NCI-H1105 treated with DMSO at 0.1 percent for 48 hours (cell line): ENCODE results near the gene LILRB3.
"Not testable (repeated sequence)": the region's sequence is repeated elsewhere in the genome, so short reads cannot be mapped to it uniquely, and the experiment has no call there.

Experiments used
- DNase-seq: peaks from one replicate; lab custom pipeline; 2025; lab: John Stamatoyannopoulos, UW

Gene LILRB3

DNA sequence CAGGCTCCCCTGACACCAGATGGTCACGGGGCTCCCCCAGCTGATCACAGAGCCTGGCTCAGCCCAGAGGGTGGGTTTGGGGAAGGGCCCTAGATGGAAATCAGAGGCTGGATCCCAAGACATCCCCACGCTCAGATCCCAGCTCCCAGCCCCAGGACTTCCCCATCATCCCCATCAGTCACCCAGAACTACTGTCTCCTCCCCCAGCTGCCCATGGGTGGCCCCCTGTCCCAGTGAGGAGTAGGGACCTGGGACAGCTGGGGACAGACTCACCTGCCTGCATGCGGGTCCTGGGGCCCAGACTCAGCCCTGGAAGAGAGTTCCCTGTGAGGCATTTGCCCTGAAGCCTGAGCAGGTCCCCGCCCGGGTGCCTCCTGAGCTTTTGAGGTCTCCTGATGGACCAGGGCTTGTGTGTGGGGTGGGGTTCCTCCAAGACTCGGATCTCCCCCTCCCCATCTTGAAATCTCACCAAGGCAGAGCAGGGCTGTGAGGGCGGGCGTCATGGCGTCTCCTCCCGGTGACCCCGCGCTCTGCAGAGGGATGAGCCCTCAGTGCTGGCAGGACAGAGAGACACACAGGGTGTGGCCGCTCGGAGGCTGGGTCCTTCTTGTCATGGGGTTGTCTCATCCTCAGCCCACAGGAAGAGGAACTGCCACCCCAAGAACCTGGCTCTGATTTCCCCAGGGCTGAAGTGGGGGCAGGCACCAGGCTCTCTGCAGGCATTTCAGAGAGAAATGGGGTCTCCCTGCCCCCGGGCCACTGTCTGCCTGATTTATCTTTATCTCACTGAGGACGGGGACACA is at the start of gene LILRB3:
Gene LILRB3 (minus strand): TSS at position 534 of the 803 bp plus-strand sequence. CDS start 31 bp downstream, at position 503.
- DNase-seq = not testable (repeated sequence)

DNA sequence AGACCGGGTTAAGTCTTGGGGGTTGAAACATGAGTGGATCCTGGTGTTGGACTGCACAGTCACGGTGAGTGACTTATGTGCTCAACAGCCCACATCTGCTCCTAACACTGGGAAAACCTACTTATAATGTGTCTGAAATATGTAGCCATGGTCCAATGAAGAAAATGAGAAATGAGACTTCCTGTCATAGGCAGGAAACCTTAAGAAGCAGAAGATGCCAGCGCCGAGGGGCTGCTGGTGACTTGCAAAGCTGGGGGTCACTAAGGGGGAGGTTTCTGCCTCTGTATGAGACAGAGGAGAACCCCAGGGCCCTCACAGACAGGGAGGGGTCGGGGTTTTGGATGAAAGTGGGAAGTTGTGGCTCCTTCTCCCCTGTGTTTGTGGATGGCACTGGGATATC is 49.4 kb upstream of the LILRB3 start:
- not testable (repeated sequence) for DNase-seq

DNA sequence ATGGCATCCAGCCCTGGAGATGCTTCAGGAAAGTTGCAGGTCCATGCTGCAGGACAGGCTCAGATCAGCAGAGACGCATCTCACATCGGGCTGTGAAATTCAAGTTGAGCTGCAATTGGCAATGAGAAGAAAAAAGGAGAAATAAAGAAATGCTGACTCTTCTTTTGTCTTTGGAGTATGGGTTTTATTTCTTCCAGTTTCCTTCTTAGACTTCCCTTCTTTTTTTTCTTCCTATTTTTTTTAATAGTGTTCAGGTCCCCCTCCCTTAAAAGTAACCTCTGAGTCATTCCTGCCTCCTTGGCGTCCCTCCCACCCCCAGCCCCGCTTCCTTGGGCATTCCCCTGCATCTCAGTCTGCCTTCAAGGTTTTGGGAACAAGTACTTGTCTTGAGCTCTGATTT is 48.8 kb upstream of the LILRB3 start:
- not testable (repeated sequence) for DNase-seq

DNA sequence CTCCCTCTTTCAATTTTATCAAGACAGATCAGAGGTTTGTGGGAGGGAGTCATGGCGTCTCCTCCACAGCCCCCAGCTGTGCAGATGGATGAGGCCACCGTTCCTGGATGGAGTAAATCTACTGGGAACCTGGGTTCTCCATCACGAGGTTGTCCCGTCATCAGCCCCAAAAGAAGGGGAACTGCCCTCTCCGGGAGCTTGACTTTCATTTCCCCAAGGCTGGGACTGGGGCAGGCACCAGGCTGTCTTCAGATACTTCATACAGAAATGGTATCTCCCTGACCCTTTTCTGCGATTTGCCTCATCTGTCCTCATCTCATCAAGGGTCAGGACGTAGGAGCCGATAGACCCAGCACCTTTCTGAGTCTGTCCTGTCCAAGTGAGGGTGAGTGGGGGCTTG is 48.3 kb upstream of the LILRB3 start:
- DNase-seq = no peak

DNA sequence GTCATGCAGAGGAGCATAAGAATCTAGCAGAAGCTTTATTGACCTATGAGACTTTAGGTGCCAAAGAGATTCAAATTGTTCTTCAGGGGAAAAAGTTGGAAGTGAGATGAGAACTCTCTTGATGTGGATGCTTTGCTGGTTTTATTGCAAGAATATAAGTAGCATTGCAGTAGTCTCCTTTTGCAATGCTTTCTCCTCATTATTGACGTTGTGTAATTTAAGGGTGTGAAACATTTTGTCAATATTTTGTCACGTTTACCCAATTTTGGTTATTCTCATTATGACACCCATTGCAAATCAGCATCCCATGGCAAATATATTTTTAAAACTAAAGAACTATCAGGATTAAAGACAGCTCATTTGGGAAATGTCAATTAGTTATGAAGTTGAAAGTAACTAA is 46.1 kb upstream of the LILRB3 start:
- DNase-seq = no peak

DNA sequence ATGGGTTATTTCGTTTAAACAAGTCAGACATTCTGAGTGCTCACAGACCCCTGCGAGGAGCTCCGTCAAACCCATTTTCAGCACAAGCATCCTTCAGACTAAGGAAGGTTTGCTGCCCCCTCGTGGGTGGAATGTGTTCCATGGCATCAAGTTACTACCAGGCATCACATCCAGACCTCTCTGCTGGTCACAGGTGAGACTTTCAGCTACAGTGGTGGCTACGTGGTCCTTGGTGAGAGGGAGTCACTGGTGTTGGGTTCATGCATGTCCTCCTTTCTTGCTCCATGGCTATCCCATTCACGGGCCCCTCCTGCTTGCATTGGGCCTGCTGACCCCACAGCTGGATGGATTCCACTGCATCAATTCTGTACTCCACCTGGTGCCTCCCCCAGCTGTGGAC is 43.3 kb upstream of the LILRB3 start:
- DNase-seq = peak; percentile 57

DNA sequence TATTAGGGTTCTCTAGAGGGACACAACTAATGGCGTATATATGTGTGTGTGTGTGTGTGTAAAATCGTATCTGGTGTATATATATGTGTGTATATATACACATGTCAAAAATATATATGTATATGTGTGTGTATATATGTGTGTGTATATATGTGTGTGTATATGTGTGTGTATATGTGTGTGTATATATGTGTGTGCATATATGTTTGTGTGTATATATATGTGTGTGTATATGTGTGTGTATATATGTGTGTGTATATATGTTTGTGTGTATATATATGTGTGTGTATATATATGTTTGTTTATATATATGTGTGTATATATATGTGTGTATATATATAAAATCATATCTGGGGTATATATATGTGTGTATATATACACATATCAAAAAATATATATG is 39.7 kb upstream of the LILRB3 start:
- DNase-seq = no peak

DNA sequence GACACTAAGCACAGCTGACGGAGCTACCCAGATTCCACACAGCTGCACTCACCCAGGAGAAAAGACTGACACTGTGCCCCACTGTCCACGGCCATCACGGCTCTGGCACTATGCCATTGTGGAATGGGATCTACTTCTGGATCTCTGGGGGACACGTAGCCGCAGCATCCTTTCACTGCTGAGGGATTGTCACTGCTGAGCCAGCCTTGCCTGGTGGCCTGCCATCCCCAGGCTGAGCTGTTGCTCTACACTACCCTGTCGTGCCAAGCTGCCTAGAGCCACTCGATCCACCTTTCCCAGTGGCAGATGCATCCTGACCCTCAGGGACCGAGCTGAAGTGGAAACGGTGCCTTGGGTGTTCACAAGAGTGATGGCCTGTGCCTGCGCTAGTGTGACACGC is 39.3 kb upstream of the LILRB3 start:
- DNase-seq = peak; percentile 0

DNA sequence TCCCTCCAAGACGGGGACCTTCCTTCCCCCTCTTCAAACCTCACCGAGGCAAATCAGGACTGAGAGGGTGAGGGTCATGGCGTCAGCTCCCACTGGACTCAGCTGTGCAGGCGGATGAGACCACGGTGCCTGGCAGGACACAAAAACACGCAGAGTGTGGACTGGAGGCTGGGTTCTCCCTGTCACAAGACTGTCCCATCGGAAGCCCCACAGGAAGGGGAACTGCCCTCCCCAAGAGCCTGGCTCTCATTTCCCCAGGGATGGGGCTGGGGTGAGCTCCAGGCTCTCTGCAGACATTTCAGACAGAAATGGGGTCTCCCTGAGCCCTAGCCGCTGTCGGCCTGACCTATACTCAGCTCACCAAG is 34.3 kb upstream of the LILRB3 start, which contains the start of gene LILRB5:
Gene LILRB5 (minus strand): TSS at position 158 of the 365 bp plus-strand sequence. CDS start 80 bp downstream, at position 78.
- no peak for DNase-seq

DNA sequence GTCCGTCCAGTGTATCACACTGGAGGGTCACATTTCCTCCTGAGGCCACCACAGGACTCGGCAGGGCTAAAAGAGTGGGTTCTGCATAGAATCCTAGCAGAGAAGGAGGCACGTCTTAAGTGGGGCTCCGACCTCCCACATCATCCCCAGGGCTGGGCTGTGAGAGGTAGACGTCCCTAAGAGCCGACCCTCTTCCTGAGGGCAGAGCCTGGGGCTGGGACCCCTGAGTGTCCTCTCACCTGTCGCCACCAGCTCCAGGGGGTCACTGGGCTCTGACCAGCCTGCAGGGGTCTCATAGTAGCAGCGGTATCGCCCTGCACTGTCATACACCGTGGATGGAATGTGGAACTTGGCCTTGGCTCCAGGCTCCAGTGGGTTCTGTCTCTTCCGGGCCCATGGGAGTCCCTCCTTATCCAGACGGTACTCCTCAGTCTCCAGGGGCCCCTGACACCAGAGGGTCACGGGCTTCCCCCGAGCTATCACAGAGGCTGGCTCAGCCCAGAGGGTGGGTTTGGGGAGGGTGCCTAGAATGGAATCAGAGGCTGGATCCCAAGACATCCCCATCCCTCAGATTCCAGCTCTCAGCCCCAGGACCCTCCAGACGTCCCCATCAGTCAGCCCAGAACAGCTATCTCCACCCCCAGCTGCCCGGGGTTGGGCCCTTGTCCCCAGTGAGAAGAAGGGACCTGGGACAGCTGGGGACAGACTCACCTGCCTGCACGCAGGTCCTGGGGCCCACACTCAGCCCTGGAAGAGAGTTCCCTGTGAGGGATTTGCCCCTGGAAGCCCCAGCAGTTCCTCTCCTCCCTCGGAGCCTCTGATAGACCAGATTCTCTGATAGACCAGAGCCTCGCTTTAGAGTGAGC is 33.7 kb upstream of the LILRB3 start:
- DNase-seq = no peak

DNA sequence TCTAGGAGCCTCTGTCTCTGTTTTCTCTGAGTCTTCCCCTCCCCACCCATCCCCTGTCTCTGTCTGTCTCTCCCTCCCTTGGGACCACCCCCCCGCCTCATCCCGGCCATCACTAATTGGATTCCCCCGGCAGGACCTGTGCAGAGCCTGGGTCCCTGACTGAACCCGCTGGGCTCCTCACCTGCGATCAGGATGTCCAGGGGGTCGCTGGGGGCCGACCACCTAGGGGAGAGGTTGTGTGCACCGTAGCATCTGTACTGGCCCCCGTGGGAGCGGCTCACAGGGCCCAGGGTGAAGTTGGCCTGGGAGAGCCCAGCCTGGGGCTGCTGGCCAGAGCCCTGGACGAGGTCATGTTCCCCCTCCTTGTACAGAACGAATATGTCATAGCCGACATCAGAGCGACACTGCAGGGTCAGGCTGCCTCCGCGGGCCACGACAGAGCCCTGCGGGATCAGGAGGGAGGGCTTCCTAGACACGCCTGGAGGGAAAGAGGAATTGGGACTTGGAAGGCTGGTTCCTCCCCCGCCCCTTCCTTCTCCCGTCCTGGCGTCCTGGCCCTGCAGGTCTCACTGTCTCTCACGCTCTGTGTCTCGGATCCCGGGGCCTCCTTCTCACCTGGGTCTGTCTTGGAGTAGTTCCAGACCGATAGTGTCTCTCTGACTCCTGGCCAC is 32.4 kb upstream of the LILRB3 start:
- no peak for DNase-seq

DNA sequence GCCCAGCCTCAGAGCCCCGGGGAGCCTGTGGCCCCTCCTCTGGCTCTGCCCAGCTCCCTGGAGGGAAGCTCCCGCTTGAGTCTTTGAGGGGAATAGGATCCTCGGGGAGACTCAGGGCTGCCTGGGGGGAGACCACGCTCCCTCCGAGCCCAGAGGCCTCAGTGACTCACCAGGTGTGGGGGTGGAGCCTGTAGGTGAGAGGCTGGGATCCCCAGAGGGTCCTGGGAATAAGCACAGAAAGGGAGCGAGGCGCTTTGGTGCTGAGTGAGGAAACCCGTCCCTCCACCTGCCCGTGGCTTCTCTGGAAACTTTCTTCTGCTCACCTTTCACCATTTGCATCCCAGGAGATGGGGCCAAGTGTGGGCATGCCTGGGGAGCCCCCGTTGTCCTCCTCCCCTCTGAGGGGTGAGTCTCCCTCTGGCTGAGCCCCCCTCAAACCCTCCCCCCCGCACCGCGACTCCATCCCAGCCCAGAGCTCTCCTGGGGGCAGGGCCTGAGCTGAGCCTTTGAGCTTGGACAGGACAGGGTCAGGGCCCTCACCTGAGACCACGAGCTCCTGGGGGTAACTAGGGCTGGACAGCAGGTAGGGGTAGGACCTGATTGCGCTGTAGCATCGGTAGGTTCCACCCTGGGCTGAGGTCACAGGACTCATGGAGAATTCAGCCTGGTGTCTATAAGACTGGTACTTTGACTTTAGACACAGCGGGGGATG is 31.5 kb upstream of the LILRB3 start:
- DNase-seq = no peak

DNA sequence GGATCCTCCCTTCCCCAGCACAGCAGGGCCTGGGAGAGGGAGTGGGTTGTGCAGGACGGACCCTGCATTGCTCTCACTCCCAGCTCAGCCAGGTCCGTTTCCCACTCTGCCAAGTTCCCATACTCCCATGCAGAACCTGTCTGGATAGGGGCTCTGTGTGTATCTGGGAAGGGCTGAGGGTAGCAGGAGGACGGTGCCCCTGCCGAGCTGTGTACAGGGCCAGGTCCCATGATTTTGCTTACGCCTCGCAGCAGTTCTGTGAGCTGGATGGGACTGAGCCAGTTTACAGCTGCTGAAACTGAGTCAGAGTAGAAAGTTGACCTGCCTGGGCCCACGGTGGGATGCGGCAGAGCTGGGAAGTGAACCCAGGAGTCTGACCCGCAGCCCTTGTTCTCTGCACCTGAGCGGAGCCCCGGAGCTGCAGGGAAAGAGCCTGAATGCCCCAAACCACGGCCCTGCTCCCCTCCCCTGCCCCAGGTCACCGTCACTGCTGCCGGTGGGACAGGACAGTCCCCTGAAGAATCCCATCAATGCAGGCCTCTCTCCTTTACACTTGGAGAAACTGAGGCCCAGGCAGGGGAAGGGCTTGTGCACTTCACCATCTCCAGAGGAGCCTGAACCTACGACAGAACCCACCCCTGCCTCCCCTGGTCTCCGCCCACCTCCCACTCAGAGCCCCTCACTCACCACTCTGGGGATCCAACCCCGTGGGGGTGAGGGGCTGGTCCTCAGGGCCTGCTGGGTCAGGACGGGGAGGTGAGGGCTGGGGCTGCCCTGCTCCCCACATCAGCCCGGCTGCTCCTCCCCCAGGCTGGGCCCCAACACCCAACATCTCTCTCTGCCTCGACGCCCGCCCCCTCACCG is 30.8 kb upstream of the LILRB3 start:
- no peak for DNase-seq

DNA sequence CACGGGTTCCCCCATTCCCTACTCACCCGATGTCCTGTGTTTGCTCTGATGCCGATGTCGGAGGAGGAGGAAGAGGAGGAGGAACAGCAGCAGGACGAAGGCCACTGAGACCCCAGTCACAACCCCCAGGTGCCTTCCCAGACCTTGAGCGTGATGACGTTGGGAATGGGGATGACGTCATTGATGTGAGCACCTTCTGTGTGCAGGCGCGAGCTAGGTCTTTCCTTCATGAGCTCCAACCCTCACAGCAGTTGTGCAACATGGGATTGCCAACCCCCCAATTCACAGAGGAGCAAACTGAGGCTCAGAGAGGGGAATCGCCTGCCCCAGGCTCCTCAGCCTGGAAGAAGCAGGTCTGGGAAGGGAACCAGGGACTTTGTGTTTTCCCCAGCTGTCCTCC is 30.0 kb upstream of the LILRB3 start:
- DNase-seq = no peak

DNA sequence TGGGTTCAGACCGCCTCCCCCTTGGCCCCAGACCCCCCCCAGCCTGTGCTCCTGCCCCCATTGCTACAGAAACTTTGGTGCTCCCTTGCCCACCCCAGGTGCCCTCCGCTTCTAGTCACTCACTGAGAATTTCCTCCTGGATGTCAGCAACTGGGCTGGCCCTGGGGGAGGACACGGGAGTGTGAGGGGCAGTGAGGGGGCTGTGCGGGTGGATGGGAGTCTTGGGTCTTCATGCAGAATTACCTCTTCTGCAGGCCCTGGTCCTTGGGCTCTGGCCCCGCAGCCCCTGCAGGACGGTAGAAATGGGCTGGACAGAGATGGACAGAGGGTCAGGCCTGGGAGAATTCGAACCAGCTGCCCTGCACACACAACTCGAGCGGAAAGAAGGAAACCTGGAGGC is 29.4 kb upstream of the LILRB3 start:
- DNase-seq = no peak

DNA sequence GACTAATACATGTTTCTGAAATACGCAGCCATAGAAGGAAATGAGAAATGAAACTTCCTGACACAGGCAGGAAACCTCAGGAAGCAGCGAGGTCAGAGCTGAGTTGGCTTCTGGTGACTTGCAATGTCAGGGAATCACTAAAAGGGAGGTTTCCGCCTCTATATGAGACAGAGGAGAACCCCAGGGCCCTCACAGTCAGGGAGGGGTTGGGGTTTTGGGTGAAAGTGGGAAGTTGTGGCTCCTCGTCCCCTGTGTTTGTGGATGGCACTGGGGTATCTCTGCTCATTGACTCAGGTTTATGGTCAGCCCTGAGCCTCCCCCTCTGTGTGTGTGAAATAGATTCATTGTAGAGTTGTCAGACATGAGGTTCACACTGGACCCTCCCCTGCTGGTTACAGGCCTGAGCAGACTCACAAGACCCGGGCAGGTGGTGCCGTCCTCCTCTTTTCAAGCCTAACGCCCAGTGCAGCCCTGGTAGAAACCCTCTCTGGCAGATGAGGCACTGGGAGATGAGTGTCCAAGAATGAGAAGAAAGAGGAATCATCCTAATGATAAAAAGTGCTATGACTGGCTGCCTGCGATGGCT is 25.3 kb upstream of the LILRB3 start:
- no peak for DNase-seq

DNA sequence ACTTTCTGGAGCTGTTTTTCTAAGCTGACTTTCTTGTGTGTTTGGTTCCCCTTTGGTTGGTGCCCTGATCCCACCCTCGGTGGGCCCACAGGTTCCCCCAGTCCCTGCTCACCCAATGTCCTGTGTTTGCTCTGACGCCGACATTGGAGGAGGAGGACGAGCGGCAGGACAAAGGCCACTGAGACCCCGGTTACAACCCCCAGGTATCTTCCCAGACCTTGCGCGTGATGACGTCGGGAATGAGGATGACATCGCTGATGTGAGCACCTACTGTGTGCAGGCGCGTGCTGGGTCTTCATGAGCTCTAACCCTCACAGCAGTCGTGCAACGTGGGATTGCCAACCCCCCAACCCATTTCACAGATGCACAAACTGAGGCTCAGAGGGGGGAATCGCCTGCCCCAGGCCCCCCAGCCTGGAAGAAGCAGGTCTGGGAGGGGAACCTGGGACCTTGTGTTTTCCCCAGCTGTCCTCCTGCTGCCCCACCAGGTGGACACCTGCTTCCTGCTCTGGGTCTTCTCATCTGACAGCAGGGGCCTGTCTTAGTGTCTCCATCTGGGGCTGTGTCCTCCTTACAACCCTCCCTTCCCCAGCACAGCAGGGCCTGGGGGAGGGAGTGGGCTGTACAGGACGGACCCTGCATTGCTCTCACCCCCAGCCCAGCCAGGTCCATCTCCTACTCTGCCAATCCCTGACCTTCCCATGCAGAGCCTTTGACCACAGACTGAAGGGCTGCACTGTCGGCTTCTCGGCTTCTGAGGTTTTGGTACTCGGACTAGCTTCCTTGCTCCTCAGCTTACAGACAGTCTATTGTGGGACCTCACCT is 24.5 kb upstream of the LILRB3 start:
- DNase-seq = no peak

DNA sequence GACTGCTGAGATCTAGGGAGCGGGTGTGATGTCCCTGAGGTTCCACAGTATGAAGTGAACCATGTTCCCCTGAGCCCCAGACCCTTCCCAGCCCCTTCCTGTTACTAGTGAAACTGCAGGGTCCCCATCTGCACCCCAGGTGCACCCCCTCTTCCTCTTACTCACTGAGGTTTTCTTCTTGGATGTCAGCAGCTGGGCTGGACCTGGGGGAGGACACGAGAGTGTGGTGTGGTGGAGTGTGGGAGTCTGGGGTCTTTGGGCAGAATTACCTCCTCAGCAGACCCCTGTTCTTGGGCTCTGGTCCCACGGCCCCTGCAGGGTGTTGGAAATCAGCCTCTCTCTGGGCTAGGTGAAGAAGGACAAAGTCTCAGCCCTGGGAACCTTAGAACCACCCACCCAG is 23.1 kb upstream of the LILRB3 start:
- DNase-seq = no peak

DNA sequence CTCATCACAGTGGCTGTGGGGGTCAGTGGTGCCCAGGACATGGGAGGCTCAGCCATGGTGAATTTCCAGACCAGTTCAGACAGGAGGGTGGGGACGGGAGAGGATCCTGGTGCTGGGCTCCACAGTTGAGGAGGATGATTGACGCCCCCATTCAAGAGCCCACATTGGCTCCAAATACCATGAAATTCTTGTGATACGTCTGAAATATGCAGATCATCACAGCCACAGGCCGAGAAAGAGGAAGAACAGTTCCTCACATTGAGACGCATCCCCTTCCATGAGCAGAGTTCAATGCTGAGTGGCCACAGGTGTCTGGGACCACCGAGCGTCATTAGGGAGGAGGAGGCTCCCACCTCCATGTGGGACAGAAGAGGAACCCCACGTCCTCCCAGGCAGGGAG is 21.0 kb upstream of the LILRB3 start:
- DNase-seq = not testable (repeated sequence)

DNA sequence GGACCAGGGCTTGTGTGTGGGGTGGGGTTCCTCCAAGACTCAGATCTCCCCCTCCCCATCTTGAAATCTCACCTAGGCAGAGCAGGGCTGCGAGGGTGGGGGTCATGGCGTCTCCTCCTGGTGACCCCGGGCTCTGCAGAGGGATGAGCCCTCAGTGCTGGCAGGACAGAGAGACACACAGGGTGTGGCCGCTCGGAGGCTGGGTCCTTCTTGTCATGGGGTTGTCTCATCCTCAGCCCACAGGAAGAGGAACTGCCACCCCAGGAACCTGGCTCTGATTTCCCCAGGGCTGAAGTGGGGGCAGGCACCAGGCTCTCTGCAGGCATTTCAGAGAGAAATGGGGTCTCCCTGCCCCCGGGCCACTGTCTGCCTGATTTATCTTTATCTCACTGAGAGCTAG is 19.8 kb upstream of the LILRB3 start, which contains the start of gene LILRA6:
Gene LILRA6 (minus strand): TSS at position 145 of the 400 bp plus-strand sequence.
- DNase-seq = not testable (repeated sequence)
